ENCODE data around the gene STK35. TPM values are rescaled to one million over a fixed set of nuclear protein-coding genes. Genes with fewer than 3 reads are reported as not detected.

The STK35 gene
- total and polyA plus RNA-seq, 2 of the 8 experiments (the other 6 are each of a cell fraction or from before 2014, with no cell fraction given), result 24.9 to 45.0 TPM

DNA sequence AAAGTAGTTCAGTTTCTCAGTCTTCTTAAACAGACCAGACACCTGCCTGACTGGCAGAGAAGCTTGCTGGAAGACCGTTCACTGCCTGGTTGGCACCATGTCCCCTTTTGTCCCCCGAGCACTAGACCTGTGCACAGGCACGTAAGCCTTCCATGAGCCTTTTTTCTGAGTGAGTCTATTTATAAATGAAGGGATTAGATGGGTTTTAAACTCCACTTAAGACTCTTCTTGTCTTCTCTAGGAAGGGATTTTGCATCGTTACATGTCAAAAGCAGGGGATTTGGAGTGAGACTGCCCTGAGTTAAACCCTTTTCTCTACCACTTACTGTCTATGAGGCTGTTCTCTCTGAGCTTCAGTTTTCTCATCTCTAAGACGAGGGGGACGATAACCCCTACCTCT lies 37.6 kb downstream of the STK35 start (continued):
- TF ChIP-seq, protein P1, sequence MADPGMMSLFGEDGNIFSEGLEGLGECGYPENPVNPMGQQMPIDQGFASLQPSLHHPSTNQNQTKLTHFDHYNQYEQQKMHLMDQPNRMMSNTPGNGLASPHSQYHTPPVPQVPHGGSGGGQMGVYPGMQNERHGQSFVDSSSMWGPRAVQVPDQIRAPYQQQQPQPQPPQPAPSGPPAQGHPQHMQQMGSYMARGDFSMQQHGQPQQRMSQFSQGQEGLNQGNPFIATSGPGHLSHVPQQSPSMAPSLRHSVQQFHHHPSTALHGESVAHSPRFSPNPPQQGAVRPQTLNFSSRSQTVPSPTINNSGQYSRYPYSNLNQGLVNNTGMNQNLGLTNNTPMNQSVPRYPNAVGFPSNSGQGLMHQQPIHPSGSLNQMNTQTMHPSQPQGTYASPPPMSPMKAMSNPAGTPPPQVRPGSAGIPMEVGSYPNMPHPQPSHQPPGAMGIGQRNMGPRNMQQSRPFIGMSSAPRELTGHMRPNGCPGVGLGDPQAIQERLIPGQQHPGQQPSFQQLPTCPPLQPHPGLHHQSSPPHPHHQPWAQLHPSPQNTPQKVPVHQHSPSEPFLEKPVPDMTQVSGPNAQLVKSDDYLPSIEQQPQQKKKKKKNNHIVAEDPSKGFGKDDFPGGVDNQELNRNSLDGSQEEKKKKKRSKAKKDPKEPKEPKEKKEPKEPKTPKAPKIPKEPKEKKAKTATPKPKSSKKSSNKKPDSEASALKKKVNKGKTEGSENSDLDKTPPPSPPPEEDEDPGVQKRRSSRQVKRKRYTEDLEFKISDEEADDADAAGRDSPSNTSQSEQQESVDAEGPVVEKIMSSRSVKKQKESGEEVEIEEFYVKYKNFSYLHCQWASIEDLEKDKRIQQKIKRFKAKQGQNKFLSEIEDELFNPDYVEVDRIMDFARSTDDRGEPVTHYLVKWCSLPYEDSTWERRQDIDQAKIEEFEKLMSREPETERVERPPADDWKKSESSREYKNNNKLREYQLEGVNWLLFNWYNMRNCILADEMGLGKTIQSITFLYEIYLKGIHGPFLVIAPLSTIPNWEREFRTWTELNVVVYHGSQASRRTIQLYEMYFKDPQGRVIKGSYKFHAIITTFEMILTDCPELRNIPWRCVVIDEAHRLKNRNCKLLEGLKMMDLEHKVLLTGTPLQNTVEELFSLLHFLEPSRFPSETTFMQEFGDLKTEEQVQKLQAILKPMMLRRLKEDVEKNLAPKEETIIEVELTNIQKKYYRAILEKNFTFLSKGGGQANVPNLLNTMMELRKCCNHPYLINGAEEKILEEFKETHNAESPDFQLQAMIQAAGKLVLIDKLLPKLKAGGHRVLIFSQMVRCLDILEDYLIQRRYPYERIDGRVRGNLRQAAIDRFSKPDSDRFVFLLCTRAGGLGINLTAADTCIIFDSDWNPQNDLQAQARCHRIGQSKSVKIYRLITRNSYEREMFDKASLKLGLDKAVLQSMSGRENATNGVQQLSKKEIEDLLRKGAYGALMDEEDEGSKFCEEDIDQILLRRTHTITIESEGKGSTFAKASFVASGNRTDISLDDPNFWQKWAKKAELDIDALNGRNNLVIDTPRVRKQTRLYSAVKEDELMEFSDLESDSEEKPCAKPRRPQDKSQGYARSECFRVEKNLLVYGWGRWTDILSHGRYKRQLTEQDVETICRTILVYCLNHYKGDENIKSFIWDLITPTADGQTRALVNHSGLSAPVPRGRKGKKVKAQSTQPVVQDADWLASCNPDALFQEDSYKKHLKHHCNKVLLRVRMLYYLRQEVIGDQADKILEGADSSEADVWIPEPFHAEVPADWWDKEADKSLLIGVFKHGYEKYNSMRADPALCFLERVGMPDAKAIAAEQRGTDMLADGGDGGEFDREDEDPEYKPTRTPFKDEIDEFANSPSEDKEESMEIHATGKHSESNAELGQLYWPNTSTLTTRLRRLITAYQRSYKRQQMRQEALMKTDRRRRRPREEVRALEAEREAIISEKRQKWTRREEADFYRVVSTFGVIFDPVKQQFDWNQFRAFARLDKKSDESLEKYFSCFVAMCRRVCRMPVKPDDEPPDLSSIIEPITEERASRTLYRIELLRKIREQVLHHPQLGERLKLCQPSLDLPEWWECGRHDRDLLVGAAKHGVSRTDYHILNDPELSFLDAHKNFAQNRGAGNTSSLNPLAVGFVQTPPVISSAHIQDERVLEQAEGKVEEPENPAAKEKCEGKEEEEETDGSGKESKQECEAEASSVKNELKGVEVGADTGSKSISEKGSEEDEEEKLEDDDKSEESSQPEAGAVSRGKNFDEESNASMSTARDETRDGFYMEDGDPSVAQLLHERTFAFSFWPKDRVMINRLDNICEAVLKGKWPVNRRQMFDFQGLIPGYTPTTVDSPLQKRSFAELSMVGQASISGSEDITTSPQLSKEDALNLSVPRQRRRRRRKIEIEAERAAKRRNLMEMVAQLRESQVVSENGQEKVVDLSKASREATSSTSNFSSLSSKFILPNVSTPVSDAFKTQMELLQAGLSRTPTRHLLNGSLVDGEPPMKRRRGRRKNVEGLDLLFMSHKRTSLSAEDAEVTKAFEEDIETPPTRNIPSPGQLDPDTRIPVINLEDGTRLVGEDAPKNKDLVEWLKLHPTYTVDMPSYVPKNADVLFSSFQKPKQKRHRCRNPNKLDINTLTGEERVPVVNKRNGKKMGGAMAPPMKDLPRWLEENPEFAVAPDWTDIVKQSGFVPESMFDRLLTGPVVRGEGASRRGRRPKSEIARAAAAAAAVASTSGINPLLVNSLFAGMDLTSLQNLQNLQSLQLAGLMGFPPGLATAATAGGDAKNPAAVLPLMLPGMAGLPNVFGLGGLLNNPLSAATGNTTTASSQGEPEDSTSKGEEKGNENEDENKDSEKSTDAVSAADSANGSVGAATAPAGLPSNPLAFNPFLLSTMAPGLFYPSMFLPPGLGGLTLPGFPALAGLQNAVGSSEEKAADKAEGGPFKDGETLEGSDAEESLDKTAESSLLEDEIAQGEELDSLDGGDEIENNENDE (IDR thresholded peaks at IDR 0.05; ENCODE audit: insufficient replicate concordance, low read length), result no peak
- TF ChIP-seq, protein P2, sequence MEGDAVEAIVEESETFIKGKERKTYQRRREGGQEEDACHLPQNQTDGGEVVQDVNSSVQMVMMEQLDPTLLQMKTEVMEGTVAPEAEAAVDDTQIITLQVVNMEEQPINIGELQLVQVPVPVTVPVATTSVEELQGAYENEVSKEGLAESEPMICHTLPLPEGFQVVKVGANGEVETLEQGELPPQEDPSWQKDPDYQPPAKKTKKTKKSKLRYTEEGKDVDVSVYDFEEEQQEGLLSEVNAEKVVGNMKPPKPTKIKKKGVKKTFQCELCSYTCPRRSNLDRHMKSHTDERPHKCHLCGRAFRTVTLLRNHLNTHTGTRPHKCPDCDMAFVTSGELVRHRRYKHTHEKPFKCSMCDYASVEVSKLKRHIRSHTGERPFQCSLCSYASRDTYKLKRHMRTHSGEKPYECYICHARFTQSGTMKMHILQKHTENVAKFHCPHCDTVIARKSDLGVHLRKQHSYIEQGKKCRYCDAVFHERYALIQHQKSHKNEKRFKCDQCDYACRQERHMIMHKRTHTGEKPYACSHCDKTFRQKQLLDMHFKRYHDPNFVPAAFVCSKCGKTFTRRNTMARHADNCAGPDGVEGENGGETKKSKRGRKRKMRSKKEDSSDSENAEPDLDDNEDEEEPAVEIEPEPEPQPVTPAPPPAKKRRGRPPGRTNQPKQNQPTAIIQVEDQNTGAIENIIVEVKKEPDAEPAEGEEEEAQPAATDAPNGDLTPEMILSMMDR (IDR thresholded peaks at IDR 0.05; ENCODE audit: control extremely low read depth in 1 of 3, insufficient read depth in 1 of 3, low read depth in 1 of 3, low read length in 3 of 3), result no peak
- TF ChIP-seq SP4 (IDR thresholded peaks at IDR 0.05; ENCODE audit: low read length) (no peak), KDM1A (IDR thresholded peaks at IDR 0.05; ENCODE audit: borderline replicate concordance, low read length) (no peak), CHD1 (IDR thresholded peaks at IDR 0.05; ENCODE audit: low read depth, low read length) (no peak), SRF (IDR thresholded peaks at IDR 0.05; ENCODE audit: low read depth, low read length) (no peak), NRF1 (IDR thresholded peaks at IDR 0.05; ENCODE audit: low read depth, low read length) (no peak), CBX5 (IDR thresholded peaks at IDR 0.05; ENCODE audit: low read depth, low read length) (no peak), TAF7 (optimal IDR thresholded peaks at IDR 0.05; ENCODE audit: borderline replicate concordance, low read depth, low read length) (no peak)
